PC-3 (cell line): Measurements from ENCODE around the gene GALNT18. TPM values are rescaled to one million over a fixed set of nuclear protein-coding genes. Genes with fewer than 3 reads are reported as not detected.

ENCODE experiments used
- ATAC-seq: fragments of 200-7000 bp; cut with Tn5 transposase; 2 replicates; pipeline ENCODE4 v1.9.1; 2020; ENCODE audit warnings: mild to moderate bottlenecking, moderate library complexity
- BruUV-seq: library from RNA; stranded (reverse); fragments of 400-500 nt; replicated peaks from 2 replicates; lab custom pipeline; 2021; lab: Mats Ljungman, UMichigan
- CTCF ChIA-PET: fragments of 300-600 bp; sonication (Branson Sonifier 250); formaldehyde crosslinking; loops from one replicate; lab custom pipeline; 2022; ENCODE audit warnings: antibody characterized with exemption; lab: Charles Lee
- POLR2A ChIA-PET: fragments of 300-600 bp; sonication (Branson Sonifier 250); formaldehyde crosslinking; loops from one replicate; lab custom pipeline; 2022; ENCODE audit warnings: antibody characterized with exemption; ENCODE audit not compliant: unreplicated experiment; lab: Charles Lee
- DNase-seq: peaks from one replicate; pipeline ENCODE4 v3.0.0-alpha.2; 2015
- H2AFZ ChIP-seq: fragments of 300-600 bp; sonication (generic); 2 replicates; pipeline ENCODE4 v1.6.0; 2016; ENCODE audit warnings: antibody characterized with exemption, low read length
- H3F3A ChIP-seq: fragments of 300-600 bp; sonication (generic); one replicate; pipeline ENCODE4 v1.6.0; 2017; ENCODE audit warnings: antibody characterized with exemption, low read length, control low read depth, mild to moderate bottlenecking; ENCODE audit not compliant: unreplicated experiment
- H3K27ac ChIP-seq: fragments of 300-600 bp; sonication (generic); 2 replicates; pipeline ENCODE4 v1.5.1; 2016; ENCODE audit warnings: mild to moderate bottlenecking, low read length
- H3K27me3 ChIP-seq: fragments of 300-600 bp; sonication (generic); 2 replicates; pipeline ENCODE4 v1.6.1; 2016; ENCODE audit warnings: low read length, mixed read lengths
- H3K36me3 ChIP-seq: fragments of 300-600 bp; sonication (generic); 2 replicates; pipeline ENCODE4 v1.6.1; 2016; ENCODE audit warnings: low read depth, mixed run types, low read length, mixed read lengths
- H3K4me1 ChIP-seq: fragments of 300-600 bp; sonication (generic); 2 replicates; pipeline ENCODE4 v1.5.1; 2016; ENCODE audit warnings: low read length; ENCODE audit not compliant: insufficient read depth
- H3K4me2 ChIP-seq: fragments of 300-600 bp; sonication (generic); 2 replicates; pipeline ENCODE4 v1.6.0; 2016; ENCODE audit warnings: low read length
- H3K4me3 ChIP-seq: fragments of 300-600 bp; sonication (generic); 2 replicates; pipeline ENCODE4 v1.5.1; 2016; ENCODE audit warnings: mild to moderate bottlenecking, low read length, mixed read lengths
- H3K79me2 ChIP-seq: fragments of 300-600 bp; sonication (generic); 2 replicates; pipeline ENCODE4 v1.6.1; 2017; ENCODE audit warnings: low read length, mixed read lengths
- H3K9ac ChIP-seq: fragments of 300-600 bp; sonication (generic); 2 replicates; pipeline ENCODE4 v1.6.0; 2016; ENCODE audit warnings: mild to moderate bottlenecking, low read length
- H3K9me2 ChIP-seq: fragments of 300-600 bp; sonication (generic); replicated peaks from 2 replicates; pipeline ENCODE4 v1.6.1; 2016; ENCODE audit warnings: mixed run types, low read length, mixed read lengths
- H3K9me3 ChIP-seq: fragments of 300-600 bp; sonication (generic); 2 replicates; pipeline ENCODE4 v1.6.1; 2016; ENCODE audit warnings: low read length, mixed read lengths
- H4K20me1 ChIP-seq: fragments of 300-600 bp; sonication (generic); 2 replicates; pipeline ENCODE4 v1.6.1; 2016; ENCODE audit warnings: low read length, mixed read lengths
- EZH2 ChIP-seq: fragments of 300-600 bp; sonication (generic); IDR thresholded peaks from one replicate; pipeline ENCODE4 v1.6.1; 2017; ENCODE audit warnings: antibody characterized with exemption, mild to moderate bottlenecking, low read length; ENCODE audit not compliant: unreplicated experiment
- EZH2phosphoT487 ChIP-seq: fragments of 300-600 bp; sonication (generic); IDR thresholded peaks from 2 replicates; pipeline ENCODE4 v1.6.1; 2018; ENCODE audit warnings: mild to moderate bottlenecking, antibody characterized with exemption, low read length, borderline replicate concordance
- intact Hi-C: fragments of 100-400 bp; cut with micrococcal nuclease; formaldehyde crosslinking; loops from 2 replicates; pipeline ENCODE4 v1.9.0; 2023
- total RNA-seq: library from RNA; depleted of rRNA; stranded (reverse); fragments of >200 nt; gene quantifications from 2 replicates; pipeline ENCODE4 v1.2.3, GENCODE V29; 2014
- TF ChIP-seq, protein P1 (sequence below): fragments of 300-600 bp; sonication (generic); conservative IDR thresholded peaks from 2 replicates; pipeline ENCODE4 v1.5.1; 2017; ENCODE audit warnings: antibody characterized with exemption, low read depth, mild to moderate bottlenecking, low read length

The GALNT18 gene
- total RNA-seq, 1 experiment from 2014 or later, result 34.5 TPM

DNA sequence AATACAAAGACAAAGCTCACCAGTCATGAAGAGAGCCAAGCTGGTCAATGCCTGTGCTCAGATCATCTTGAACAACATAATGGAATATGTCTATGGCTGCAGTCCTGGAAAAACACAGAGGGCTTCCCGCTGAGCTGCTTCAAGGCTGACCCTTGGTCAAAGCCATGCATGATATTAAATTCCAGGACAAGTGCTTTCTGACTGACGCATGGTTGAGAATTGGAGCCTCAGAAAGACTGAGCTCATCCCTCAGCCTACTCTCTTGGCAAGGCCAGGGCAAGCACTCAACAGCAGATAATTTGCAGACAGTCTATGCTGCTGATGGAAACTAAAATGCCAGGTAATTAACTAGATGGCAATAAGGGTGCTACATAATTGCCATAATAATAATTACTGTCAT is 89.2 kb downstream of the GALNT18 start:
- intact Hi-C loops, result no loop called here
- no peaks in the 10 kb centered on the region for H3F3A ChIP-seq
- no peaks in the 10 kb centered on the region for H3K4me1 ChIP-seq
- no peaks in the 10 kb centered on the region for H3K9me2 ChIP-seq
- TF ChIP-seq EZH2 (no peak), EZH2phosphoT487 (no peak)
- TF ChIP-seq, protein P1, sequence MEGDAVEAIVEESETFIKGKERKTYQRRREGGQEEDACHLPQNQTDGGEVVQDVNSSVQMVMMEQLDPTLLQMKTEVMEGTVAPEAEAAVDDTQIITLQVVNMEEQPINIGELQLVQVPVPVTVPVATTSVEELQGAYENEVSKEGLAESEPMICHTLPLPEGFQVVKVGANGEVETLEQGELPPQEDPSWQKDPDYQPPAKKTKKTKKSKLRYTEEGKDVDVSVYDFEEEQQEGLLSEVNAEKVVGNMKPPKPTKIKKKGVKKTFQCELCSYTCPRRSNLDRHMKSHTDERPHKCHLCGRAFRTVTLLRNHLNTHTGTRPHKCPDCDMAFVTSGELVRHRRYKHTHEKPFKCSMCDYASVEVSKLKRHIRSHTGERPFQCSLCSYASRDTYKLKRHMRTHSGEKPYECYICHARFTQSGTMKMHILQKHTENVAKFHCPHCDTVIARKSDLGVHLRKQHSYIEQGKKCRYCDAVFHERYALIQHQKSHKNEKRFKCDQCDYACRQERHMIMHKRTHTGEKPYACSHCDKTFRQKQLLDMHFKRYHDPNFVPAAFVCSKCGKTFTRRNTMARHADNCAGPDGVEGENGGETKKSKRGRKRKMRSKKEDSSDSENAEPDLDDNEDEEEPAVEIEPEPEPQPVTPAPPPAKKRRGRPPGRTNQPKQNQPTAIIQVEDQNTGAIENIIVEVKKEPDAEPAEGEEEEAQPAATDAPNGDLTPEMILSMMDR, result no peak
- no peak overlapping the region for H3K9ac ChIP-seq
- ATAC-seq (no peak), DNase-seq (no peak)
- 0 out of 2 replicates have a peak, but pooled peaks cover 11% of the 10 kb centered on the region for H3K79me2 ChIP-seq
- H2AFZ ChIP-seq, result no peak overlapping the region
- no peaks in the 10 kb centered on the region for H3K36me3 ChIP-seq
- CTCF ChIA-PET, result no interaction called here
- BruUV-seq, result no TSS peak
- no peak overlapping the region for H3K4me3 ChIP-seq
- POLR2A ChIA-PET, result no interaction called here
- H4K20me1 ChIP-seq, result no peaks in the 10 kb centered on the region
- H3K27ac ChIP-seq, result no peak overlapping the region
- H3K9me3 ChIP-seq, result no peaks in the 10 kb centered on the region
- no peaks in the 10 kb centered on the region for H3K27me3 ChIP-seq
- H3K4me2 ChIP-seq, result no peak overlapping the region

GRCh38 chr11:11531131-11531908 is 90.5 kb downstream of the GALNT18 start:
- no peak for DNase-seq
- Histone ChIP-seq H3K4me2 (no peak overlapping the region), H3K27me3 (no peaks in the 10 kb centered on the region), H3K9me3 (no peaks in the 10 kb centered on the region), H3K36me3 (no peaks in the 10 kb centered on the region), H3K27ac (no peak overlapping the region), H3K4me3 (no peak overlapping the region), H3K79me2 (no peaks in the 10 kb centered on the region), H3K9me2 (no peaks in the 10 kb centered on the region), H3F3A (no peaks in the 10 kb centered on the region), H2AFZ (no peak overlapping the region), H3K9ac (no peak overlapping the region), H4K20me1 (no peaks in the 10 kb centered on the region), H3K4me1 (no peaks in the 10 kb centered on the region)
- ChIA-PET CTCF (no interaction called here), POLR2A (no interaction called here)
- intact Hi-C loops, result no loop called here
- no peak for ATAC-seq
- TF ChIP-seq, protein P1, result no peak
- no peak for TF ChIP-seq EZH2phosphoT487
- TF ChIP-seq EZH2, result no peak
- BruUV-seq, result no TSS peak

GRCh38 chr11:11528986-11529385 is 92.8 kb downstream of the GALNT18 start:
- DNase-seq, result no peak
- ChIA-PET CTCF (no interaction called here), POLR2A (no interaction called here)
- intact Hi-C loops, result no loop called here
- no peak for ATAC-seq
- Histone ChIP-seq H3K36me3 (no peaks in the 10 kb centered on the region), H3K79me2 (0 out of 2 replicates have a peak, but pooled peaks cover 4% of the 10 kb centered on the region), H2AFZ (no peak overlapping the region), H3K27ac (no peak overlapping the region), H3K4me2 (no peak overlapping the region), H3K4me3 (no peak overlapping the region), H4K20me1 (no peaks in the 10 kb centered on the region), H3K27me3 (no peaks in the 10 kb centered on the region), H3K9me3 (no peaks in the 10 kb centered on the region), H3K4me1 (peaks cover 13% of the 10 kb centered on the region), H3F3A (no peaks in the 10 kb centered on the region), H3K9ac (no peak overlapping the region), H3K9me2 (no peaks in the 10 kb centered on the region)
- no TSS peak for BruUV-seq
- no peak for TF ChIP-seq EZH2
- TF ChIP-seq EZH2phosphoT487, result no peak
- TF ChIP-seq, protein P1, result no peak
